DMS79 treated with DMSO at 0.1 percent for 48 hours (cell line): ENCODE data around the gene PTPN6.

ENCODE experiments used
- DNase-seq: peaks from one replicate; lab custom pipeline; 2025; lab: John Stamatoyannopoulos, UW

Gene PTPN6

DNA sequence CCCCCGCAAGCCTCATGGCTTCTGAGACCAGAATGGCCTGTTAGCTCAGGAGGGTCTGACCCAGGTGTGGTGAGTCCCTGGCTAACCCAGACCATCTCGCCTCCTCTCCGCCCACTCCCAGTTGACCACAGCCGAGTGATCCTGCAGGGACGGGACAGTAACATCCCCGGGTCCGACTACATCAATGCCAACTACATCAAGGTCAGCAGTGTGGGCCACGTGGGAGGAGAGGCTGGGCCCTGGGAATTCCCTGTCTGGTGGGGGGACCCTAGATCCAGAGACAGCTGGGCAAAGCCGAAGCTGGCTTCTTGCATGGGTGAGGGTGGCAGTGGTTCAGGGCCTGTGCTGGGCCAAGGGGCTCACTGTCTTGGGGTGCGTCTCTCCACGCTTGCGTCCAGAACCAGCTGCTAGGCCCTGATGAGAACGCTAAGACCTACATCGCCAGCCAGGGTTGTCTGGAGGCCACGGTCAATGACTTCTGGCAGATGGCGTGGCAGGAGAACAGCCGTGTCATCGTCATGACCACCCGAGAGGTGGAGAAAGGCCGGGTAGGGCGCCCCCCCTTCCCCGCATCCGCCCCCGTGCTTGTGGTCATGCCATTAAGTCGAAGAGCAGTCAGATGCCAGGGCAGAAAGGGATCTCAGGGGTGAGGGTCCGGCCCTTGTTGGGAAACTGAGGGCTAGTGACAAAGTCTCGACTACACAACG, 5.0 kb downstream of the PTPN6 start:
- DNase-seq: no peak

DNA sequence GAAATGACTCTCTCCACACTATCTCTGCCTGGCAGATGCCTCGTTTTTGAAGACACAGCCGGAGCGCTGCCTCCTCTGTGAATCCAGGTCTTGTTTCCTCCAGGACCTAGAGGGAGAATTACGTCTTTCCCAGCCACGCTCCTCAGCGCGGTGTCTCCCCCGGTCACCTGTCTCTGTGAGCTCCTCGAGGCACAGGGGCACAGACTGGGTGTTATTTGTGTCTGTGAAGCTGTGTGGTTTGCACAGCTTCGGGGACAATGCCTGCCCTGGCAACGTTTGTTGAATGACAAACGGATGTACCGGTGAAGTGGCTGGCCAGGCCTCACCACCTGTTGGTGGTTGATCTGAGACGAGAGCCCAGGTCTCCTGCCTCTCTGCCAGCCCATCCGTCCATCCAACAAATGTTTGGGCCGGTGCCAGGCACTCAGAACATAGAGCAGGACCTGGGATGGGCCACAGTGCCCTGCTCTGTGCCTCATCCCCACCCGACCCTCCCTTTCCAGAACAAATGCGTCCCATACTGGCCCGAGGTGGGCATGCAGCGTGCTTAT, 6.1 kb downstream of the PTPN6 start:
- DNase-seq: no peak

DNA sequence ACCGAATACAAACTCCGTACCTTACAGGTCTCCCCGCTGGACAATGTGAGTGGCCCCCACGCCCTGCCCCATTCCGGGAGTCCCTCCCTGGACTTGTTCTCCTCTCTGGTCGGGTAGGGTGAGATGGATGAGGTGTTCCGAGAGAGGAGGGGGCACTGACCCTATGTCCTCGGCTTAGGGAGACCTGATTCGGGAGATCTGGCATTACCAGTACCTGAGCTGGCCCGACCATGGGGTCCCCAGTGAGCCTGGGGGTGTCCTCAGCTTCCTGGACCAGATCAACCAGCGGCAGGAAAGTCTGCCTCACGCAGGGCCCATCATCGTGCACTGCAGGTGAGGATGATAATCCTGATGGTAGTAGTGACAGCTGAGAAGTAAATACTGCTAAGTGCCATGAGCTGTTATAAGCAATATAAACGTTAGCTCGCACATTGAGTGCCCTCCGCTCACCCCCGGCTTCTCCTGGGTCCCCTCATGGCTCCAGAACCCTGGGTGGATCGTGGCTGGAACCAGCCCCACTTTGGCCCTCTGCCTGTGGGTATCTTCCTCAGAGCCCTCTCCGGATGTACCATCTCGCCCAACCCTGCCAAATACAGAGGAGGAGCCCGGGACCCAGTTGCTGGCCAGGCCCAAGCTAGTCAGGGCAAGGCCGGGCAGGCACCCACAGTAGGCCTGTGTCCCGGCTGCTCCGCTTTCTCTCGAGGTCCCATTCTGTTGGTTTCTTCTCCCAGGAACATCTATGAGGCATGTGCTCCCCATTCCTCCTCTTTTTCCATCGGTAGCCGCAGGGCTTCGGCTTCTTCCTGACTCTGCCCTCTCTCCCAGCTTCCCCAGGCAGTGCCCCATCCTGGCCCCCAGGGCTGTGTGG, 6.8 kb downstream of the PTPN6 start:
- DNase-seq: no peak

DNA sequence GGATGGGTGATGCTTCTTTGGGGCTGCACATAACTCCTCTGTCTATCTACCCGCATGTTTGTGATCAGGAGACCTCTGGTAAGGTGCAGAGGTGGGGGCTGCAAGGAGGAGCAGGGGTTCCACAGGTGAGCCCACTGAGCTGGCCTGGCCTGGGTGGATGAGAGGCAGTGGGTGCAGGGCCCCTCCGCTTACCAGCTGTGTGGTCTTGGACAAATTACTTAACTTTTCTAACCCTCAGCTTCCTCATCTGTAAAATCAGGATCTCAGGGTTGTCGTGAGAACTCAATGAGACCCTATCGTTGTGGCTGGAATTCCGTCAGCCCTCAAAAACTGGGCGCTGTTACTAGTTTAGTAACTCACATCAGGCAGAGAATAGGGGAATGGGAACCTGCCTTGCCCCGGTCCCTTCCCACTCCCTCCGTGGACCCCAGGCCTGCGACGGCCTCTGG, 7.5 kb downstream of the PTPN6 start:
- no peak for DNase-seq

DNA sequence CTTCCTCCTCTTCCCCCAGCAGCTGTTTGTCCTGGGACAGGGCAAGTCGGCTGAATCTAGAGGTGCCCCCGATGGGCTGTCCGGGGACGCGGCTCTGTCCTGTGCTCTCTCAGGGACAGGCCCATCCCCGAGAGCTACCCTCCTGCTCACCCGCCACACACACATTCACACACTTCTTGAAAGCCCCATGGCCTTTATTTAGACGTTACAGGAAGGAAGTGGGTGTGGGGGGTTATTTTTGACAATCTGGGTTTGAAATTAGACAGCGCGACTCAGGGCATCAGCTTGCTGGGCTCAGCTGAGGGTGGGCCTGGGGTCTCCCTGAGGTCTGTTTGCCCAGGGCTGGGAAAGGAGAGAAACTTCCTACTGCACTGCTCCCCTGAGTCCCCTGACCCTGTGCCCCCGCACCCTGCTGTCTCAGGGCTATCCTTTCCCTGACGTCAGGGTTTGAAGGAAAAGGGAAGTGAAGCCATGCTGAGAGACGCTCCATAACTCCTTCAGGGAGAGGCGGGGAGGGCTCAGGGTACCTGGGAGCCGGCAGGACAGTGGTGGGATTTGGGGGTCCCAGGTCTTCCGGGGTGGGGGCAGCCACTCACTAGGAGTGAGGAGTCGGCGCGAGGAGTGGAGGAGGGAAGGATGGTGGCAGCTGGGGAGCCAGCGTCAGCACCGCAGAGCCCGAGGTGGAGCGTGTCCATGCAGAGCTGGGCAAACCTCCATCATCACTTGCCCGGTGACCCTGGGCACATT, 8.1 kb downstream of the PTPN6 start:
- DNase-seq: no peak

DNA sequence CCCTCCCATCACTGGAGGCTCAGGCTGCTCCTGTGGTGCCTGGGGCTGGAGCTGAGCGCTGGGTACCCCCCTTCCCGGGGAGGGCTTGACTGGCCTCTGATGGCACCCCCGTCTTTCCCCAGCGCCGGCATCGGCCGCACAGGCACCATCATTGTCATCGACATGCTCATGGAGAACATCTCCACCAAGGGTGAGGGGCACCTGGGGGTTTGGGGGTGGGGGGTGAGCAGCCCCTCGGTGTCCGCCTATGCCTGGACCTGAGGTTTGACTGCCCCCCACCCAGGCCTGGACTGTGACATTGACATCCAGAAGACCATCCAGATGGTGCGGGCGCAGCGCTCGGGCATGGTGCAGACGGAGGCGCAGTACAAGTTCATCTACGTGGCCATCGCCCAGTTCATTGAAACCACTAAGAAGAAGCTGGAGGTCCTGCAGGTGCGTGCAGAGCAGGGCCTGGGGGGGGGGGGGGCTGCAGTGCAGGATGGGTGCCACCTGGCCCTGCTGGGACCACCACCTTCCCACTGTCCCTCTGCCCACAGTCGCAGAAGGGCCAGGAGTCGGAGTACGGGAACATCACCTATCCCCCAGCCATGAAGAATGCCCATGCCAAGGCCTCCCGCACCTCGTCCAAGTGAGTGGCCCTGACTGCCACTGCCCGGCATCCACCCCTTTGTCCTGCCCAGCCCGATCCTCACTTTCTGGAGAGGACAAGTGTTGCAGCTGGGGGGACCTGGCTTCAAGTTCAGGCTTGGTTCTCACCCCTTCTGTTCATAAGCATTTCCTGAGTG, 8.8 kb downstream of the PTPN6 start:
- DNase-seq: no peak

DNA sequence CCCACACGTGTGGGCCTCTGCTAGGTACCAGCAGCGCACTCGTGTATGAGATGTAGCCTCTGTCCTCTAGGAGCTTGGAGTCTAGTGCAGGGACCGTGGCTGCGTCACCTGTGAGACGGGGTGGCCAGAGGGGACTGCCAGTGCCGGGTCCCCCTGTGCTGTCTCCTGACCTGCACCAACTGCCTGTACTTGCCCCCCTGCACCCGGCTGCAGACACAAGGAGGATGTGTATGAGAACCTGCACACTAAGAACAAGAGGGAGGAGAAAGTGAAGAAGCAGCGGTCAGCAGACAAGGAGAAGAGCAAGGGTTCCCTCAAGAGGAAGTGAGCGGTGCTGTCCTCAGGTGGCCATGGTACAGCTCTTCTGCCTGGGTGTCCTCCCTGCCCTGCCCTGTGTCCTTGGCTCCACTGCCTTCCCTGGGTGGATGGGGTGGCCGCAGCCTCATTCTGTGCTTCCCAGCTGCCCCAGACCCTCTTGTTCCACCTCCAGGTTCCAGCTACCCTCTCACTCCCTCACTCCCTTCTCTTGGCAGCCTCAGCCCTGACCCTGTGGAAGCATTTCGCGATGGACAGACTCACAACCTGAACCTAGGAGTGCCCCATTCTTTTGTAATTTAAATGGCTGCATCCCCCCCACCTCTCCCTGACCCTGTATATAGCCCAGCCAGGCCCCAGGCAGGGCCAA, 9.6 kb downstream of the PTPN6 start:
- DNase-seq: no peak

DNA sequence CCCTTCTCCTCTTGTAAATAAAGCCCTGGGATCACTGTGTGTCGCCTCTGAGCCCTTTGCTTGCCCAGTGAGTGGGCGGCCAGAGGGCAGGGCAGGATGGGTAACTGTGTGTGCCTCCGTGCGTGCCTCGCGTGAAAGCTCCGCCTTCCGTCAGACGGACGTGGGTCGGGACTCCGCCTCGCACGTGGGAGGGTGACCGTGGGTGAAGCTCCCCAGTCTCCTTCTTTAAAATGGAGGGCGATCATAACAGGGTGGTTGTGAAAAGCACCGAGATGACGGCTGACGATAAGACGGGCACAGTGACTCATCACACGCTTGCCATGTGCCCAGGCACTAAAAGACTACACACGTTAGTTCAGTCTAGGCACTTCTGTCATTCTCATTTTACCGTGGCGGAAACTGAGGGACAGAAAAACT, 10.1 kb downstream of the PTPN6 start:
- peak; percentile 34 for DNase-seq

DNA sequence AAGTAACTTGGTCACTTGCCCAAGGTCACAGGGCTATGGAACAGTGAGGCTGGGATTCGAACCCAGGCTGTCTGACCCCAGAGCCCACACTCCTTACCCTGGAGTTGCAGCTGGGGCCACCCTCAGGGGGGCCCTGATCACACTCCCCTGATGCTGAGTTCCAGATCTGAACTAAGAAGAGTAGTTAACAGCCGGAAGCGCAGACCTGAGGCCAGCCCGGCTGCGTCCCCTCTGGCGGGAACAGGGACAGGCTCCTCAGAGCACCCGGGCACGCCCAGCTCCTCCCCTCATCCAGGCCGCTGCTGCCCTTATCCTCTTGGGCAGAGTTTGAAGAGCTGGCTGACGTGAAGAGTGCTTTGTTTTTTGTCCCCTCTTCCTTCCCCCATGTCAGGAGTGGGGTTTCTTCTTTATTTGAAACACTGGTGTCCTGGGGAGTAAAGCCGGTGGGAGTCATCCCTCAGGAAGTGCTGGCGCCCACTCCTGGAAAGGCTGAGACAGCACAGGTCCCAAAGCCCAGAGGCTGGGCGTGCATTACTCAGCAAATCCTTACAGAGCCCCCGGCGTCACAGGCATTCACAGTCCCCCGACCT, 10.6 kb downstream of the PTPN6 start:
- peak; percentile 88 for DNase-seq

DNA sequence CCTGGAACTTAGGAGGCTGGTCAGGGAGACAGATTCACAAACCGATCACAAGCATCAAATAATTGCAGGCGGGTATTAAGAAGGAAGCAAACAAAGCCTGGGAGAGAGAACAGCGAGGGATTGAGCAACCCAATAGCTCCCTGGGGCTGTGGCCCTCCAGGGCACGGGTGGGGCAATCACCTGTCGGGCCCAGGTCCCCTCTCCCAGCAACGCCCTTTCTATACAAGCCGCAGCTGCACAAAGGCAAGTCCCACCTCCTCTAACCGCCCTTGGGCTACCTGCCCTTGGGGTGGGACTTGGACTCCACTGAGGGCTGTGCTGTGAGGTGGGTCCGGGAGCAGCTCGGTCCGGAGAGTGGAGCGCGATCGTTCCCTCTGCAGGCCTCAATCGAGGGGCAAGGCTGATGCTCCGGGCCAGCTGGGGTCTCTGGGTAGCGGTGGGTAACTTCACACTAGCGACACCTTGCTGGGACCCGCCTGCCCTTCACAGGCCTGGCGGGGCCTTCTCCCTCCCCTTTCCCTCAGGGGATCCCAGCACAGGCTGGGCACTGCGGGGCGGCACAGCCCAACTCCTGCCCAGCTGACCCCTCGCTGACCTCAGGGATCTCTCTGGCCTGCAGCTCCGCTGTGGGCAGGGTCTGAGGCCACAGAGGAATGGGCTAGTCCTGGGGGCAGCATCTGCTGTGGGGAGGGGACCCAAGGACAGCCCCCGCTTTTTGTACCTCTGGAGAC, 11.3 kb downstream of the PTPN6 start:
- peak; percentile 88 for DNase-seq

DNA sequence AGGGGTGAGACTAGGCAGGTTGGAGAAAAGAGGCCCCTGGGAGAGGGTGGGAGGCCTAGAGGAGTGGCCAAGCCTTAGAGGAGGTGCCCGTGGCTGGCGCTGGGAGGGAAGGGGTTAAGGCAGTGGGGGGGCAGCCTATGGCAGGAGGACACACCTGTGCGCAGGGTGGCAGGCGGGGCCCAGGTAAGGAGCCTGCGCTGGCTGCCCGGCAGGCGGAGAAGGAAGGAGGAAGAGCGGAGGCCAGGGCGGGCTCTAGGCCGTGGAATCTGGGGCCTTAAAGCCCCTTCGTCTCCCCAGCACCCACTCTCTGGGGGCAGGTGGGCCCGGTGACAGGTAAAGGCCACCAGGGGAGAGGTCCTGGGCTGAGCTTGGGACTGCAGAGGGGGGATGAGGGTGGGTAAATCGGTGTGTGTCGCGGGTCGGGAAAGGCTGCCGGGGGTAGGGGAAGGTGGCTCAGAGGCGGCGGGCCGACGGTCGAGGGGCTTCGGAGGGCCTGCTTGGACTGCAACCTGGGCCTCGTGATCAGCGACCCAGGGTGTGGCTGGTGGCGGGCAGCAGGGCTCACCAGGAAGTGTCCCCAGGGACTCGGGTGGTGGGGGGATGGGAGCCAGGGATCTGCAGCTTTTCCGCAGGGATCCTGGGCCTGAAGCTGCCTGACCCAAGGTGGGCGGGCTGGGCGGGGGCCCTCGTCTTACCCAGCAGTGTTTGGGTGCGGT, 12.0 kb downstream of the PTPN6 start:
- peak; percentile 92 for DNase-seq

DNA sequence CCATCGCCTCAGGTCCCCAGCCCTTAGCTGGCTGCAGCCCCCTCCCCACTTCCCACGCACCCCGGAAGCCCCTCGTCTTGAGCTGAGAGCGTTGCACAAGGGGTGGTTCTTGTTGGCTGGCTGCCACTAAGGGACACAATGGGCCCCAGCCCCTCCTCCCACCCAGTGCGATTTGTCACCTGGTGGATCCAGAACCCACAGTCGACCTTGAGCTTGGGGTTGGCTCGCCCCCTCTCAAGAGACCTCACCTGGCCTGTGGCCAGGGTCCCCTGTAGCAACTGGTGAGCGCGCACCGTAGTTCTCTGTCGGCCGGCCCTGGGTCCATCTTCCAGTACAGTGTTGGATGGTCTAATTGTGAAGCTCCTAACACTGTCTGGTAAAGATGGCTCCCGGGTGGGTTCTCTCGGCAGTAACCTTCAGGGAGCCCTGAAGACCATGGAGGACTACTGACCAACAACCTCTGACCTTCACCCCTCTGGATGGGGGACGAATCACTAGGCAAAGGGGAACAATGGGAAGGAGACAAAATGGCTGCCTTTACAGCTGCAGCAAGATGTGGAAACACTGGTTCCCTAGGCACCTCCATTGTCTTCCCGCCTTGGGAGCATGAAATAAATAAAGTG, 12.7 kb downstream of the PTPN6 start:
- DNase-seq: peak; percentile 77

DNA sequence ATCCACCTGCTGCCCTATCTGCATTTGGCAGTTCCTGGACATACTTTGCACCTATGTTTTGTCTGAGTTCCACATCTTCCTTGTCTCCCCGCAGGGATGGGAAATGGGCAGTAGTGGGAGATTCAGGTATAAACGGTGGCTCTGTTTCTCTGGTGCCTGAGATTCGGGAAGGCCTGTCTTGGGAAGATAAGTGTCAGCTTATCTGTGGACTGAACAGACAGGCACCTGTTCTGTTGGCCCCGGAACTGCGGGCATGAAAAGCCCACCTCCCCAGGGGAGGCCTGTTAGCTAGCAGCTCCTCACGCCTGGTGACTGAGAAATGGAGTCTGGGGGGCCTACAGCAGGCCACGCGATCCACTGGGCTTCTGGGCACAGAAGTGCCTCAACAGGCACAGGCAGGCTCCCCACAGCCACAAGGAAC, 13.5 kb downstream of the PTPN6 start:
- DNase-seq: peak; percentile 40

DNA sequence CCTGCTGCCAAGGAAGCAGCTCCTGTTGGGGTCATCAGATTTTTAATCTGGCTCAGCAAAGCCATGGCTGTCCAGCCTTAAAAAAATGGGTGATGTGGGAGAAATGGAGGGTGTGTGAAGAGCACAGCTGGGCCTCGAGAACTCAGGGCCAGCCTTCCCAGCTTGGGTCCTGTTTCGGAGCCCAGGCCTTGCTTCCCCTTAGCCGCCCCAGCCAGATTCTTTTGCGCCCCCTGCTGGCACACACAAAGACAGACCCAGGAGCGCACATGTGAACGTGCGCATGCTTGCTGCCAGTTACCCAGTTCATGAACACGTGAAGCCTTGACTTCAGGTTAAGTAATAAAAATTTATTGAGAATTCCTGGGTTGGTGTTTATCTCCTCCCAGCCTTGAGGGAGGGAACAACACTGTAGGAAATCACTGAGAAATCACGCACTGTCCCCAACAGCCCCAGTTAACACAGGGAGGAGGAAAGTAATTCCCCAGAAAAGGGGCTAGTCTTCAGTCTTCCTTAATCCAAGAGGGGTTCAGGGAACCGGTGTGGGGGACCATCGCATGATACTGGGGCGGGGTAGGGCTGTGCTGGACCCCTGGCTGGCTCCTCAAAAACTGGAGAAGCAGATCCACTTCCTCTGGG, 14.0 kb downstream of the PTPN6 start:
- DNase-seq: peak; percentile 81

DNA sequence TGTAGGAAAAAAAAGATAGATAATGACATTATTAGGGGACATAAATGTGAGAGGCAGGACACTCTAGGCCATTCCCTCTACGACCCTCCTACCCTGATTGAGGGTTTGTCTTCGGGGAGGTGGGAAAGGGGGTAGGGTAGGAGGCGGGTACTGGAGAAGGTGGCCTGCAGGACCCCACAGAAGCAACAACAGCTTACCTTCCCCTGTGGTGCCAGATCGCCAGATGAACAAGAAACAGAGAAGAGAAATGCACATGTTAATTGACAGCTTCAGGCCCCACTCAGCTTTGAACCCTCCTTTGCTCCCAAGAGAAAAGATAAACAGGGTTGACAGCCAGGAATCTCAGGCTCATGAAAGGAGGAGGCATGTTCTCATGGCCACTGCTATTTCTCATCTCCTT, 14.6 kb downstream of the PTPN6 start:
- no peak for DNase-seq

DNA sequence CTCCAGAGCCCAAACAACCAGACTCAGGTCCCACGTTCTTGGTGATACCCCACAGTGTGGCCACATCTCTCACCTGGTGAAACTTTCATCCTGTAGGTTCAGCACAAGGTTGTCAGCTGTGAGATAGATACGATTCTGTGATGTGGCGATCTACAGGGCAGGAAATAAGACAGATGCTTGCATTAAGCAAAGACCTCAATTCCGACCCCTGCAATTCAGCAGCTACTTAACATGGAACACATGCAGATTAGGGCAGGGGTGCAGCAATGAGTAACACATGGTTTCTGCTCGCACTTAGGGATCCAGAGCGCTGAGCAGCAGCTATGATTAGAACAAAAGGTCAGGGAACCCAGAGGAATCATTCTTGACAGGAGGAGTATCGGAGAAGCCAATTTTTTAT, 15.2 kb downstream of the PTPN6 start:
- DNase-seq: no peak

DNA sequence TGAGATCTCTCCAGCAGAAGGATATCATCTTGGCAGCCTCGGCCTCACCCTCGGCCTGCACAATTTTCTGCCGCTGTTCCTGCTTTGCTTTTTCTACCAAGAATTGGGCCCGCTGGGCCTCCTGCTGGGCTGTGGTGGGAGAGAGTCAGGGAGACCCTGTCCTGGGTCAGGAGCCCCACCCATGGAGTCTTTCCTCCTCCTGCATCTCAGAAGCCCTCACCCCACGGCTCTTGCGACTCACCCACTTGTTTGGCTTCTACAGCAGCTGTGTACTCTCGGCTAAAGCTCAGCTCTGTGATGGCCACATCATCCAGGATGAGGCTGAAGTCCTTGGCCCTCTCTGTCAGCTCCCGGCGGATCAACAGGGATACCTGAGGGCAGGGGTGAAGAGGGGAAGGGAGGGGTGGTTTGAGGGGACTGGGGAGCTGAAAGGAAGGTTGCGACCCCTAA, 16.5 kb downstream of the PTPN6 start:
- DNase-seq: no peak

DNA sequence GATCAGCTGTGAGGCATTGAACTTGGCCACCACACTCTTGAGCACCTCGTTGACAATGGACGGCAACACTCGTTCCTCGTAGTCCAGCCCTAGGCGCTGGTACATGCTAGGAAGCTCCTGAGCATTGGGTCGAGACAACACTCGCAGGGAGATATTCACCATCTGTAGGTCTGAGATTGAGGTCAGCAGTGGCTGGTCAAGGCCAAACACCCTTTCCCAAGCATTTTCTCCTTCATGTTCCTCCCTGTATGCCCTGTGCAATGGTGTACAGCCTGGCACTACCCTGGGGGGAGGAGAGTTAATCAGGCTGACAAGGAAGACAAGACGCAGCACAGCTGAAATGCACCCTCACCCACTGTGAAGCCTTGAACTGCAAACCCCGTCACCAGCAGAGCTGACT, 17.3 kb downstream of the PTPN6 start:
- DNase-seq: no peak
